Measurements from ENCODE around the gene PHACTR1. TPM values are rescaled to one million over a fixed set of nuclear protein-coding genes. Genes with fewer than 3 reads are reported as not detected.

PHACTR1 gene
- total and polyA plus RNA-seq, 9 of the 15 experiments (the other 6 are each of a cell fraction or from before 2014, with no cell fraction given): 11.5 to 32.6 (median 22.0) TPM

GRCh38 chr6:13274707-13275434 lies 558.3 kb downstream of the PHACTR1 start (continued):
- TF ChIP-seq ZNF282 (CRISPR knock-in tag; IDR thresholded peaks at IDR 0.05) (no peak), BMI1 (IDR thresholded peaks at IDR 0.05; ENCODE audit: low read length) (no peak), USF1 (CRISPR knock-in tag; IDR thresholded peaks at IDR 0.05) (0 out of 2 replicates have a peak, but pooled peaks have one; percentile 32), CEBPB (tag; IDR thresholded peaks at IDR 0.05) (0 out of 2 replicates have a peak, but pooled peaks have one; percentile 28), SRSF9 (IDR thresholded peaks at IDR 0.05; ENCODE audit: borderline replicate concordance, low read depth, low read length) (no peak), HBP1 (CRISPR knock-in tag; IDR thresholded peaks at IDR 0.05) (no peak), E4F1 (CRISPR knock-in tag; IDR thresholded peaks at IDR 0.05; ENCODE audit: borderline replicate concordance) (no peak), KAT7 (CRISPR knock-in tag; IDR thresholded peaks at IDR 0.05; ENCODE audit: borderline replicate concordance) (no peak), RNF2 (IDR thresholded peaks at IDR 0.05) (no peak), RHOXF2B (CRISPR knock-in tag; conservative IDR thresholded peaks at IDR 0.05) (no peak), RBM39 (optimal IDR thresholded peaks at IDR 0.05; ENCODE audit: low read depth, low read length) (no peak), ZFP91 (CRISPR knock-in tag; IDR thresholded peaks at IDR 0.05) (no peak), CREBBP (IDR thresholded peaks at IDR 0.05; ENCODE audit: low read depth, low read length) (no peak), ARID4B (CRISPR knock-in tag; IDR thresholded peaks at IDR 0.05) (no peak), YBX1 (IDR thresholded peaks at IDR 0.05) (no peak), TEAD2 (tag; IDR thresholded peaks at IDR 0.05) (no peak), THRAP3 (IDR thresholded peaks at IDR 0.05; ENCODE audit: borderline replicate concordance) (no peak), BRD4 (IDR thresholded peaks at IDR 0.05) (no peak)
